OCI-LY3 (cell line): ENCODE results near the gene HBD.

Experiments used
- CTCF ChIP-seq: fragments of 200-600, 300-600 bp; sonication (generic); IDR thresholded peaks from 2 replicates; pipeline ENCODE4 v1.5.1; 2014; ENCODE audit warnings: antibody characterized with exemption, low read length, low read depth
- EZH2phosphoT487 ChIP-seq: fragments of 200-600 bp; shearing (Covaris generic); IDR thresholded peaks from 2 replicates; pipeline ENCODE4 v1.6.1; 2018; ENCODE audit warnings: antibody characterized with exemption, mixed run types, low read depth

GRCh38 chr11:5280582-5281102 lies 46.4 kb upstream of the HBD start:
- TF ChIP-seq CTCF = no peak
- TF ChIP-seq EZH2phosphoT487 = no peak
